Gastroesophageal sphincter (tissue), 3 donors: ENCODE measurements around the gene FAM131C.

Experiments
- EP300 ChIP-seq: sonication (generic); formaldehyde crosslinking; IDR thresholded peaks from one replicate; pipeline ENCODE4 v1.6.1; 2017; ENCODE audit warnings: antibody characterized with exemption, mild to moderate bottlenecking
- POLR2A ChIP-seq, 2 donors: fragments of 450-650 bp; IDR thresholded peaks; one replicate each; pipeline ENCODE4 v1.6.1; 2017; ENCODE audit warnings: antibody characterized with exemption in 2 of 2, mild to moderate bottlenecking in 2 of 2, moderate library complexity in 1 of 2
- TF ChIP-seq, protein P1 (sequence below), 4 experiments: fragments of 200-600 bp in 2 of 4; fragments of 450-650 bp in 2 of 4; sonication (generic) in 1 of 4; IDR thresholded peaks; one replicate each; pipeline ENCODE4 v1.5.1; 2017 to 2019; ENCODE audit warnings: antibody characterized with exemption in 4 of 4, mild to moderate bottlenecking in 2 of 4, moderate library complexity in 2 of 4

DNA sequence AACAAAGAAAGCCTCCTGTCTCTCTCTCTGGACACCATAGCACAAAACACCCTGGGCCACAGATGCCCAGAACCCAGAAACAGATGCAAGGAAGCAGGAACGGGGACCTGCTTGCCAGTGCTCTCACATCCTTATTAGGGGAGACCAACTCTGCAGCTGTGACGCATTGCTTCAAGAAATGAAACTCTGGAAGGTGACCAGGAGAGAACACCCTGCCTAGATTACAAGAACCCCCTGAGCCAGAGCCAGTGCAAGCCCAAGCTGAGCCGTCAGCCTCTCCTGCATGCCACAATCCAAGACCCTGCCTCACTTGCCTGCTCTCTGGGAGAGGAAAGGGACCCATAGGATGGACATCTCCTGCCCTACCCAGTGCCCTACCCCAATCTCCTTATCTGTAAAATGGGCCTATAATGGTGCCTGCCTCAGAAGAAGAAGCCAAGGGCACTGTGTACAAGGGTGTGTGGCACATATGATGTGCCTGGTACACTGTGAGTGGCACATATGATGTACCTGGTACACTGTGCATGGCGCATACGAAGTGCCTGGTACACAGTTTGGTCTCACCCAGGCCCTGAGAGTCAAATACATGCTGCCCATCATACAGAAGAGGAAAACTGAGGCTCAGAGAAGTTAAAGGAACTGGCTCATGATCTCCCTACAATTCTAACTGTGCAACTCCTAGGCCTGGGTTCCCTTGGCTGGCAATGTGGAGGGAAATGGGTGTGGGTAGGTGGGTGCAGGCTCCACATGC, 16.8 kb upstream of the FAM131C start:
- TF ChIP-seq, protein P1, sequence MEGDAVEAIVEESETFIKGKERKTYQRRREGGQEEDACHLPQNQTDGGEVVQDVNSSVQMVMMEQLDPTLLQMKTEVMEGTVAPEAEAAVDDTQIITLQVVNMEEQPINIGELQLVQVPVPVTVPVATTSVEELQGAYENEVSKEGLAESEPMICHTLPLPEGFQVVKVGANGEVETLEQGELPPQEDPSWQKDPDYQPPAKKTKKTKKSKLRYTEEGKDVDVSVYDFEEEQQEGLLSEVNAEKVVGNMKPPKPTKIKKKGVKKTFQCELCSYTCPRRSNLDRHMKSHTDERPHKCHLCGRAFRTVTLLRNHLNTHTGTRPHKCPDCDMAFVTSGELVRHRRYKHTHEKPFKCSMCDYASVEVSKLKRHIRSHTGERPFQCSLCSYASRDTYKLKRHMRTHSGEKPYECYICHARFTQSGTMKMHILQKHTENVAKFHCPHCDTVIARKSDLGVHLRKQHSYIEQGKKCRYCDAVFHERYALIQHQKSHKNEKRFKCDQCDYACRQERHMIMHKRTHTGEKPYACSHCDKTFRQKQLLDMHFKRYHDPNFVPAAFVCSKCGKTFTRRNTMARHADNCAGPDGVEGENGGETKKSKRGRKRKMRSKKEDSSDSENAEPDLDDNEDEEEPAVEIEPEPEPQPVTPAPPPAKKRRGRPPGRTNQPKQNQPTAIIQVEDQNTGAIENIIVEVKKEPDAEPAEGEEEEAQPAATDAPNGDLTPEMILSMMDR (IDR thresholded peaks at IDR 0.05): no peak
- TF ChIP-seq EP300 (no peak), POLR2A (IDR thresholded peaks at IDR 0.05) (no peak)
